T-helper 22 cell (primary cell): ENCODE data around the gene ERICH6.

Experiments used
- DNase-seq: peaks from one replicate; pipeline ENCODE4 v3.0.0-alpha.2; 2020; ENCODE audit warnings: low read depth

The ERICH6 gene

GRCh38 chr3:150613709-150614480, 89.8 kb downstream of the ERICH6 start:
- no peak for DNase-seq

- DNase-seq = no peak
Measured at GRCh38 chr3:150613034-150613433, 90.7 kb downstream of the ERICH6 start.

GRCh38 chr3:150612494-150612893, 91.2 kb downstream of the ERICH6 start:
- no peak for DNase-seq

GRCh38 chr3:150611666-150612065, 92.1 kb downstream of the ERICH6 start:
- DNase-seq = no peak

- no peak for DNase-seq
Measured at GRCh38 chr3:150610785-150611184, 92.9 kb downstream of the ERICH6 start.

DNA sequence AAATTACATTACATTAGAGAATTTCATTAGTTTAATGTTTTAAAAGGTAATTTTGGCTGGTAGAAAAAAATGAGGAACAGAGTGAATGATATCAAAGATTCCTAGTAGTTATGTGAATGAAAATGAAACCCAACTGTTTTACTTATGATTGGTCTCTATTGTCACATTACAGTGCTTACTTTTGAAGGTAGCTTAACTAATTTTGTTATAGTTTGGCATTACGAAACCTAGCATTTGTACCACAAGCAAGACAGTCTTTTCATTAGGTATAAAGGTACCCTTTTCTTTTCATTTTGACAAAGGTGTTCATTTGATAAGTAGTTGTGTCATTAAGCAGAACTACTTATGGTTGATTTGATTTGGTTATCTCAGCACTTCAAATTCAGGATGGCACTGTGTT, 93.7 kb downstream of the ERICH6 start:
- DNase-seq = no peak
